H1 (cell line): ENCODE data around the gene PRR16. TPM values are rescaled to one million over a fixed set of nuclear protein-coding genes. Genes with fewer than 3 reads are reported as not detected.

Experiments used
- CBX5 ChIP-seq: fragments of 300-800, 300-1000 bp; sonication (generic); IDR thresholded peaks from 2 replicates; pipeline ENCODE4 v1.7.1; 2016; ENCODE audit warnings: antibody characterized with exemption, low read length, low read depth
- CREB1 ChIP-seq: IDR thresholded peaks from 2 replicates; pipeline ENCODE4 v1.6.1; 2012; ENCODE audit warnings: inconsistent platforms
- EP300 ChIP-seq, 2 experiments: IDR thresholded peaks; 1 replicate in 1 of 2; 2 replicates in 1 of 2; pipeline ENCODE4 v1.6.1; 2011 to 2012; ENCODE audit warnings: low read depth in 2 of 2, low read length in 2 of 2, mild to moderate bottlenecking in 2 of 2, borderline replicate concordance in 1 of 2, inconsistent platforms in 1 of 2, moderate library complexity in 1 of 2
- EZH2 ChIP-seq: fragments of 200-600 bp; sonication (generic); IDR thresholded peaks from 2 replicates; pipeline ENCODE4 v1.7.1; 2012; ENCODE audit warnings: low read depth, mild to moderate bottlenecking, moderate library complexity, low read length, inconsistent platforms; ENCODE audit not compliant: severe bottlenecking
- KDM1A ChIP-seq: fragments of 200-600, 300-600 bp; sonication (generic); IDR thresholded peaks from 2 replicates; pipeline ENCODE4 v1.7.1; 2016; ENCODE audit warnings: mild to moderate bottlenecking, low read length, borderline replicate concordance
- polyA plus RNA-seq, 7 experiments: library from polyadenylated mRNA; depleted of rRNA in 3 of 7; stranded (reverse) in 5 of 7; unstranded in 2 of 7; fragments of >200 nt in 5 of 7; fragments of 200-250 nt in 2 of 7; gene quantifications; 1 replicate in 5 of 7; 2 replicates in 1 of 7; 4 replicates in 1 of 7; pipeline versions ENCODE4 v1.2.1 to v1.2.3, GENCODE V29; 2011 to 2013; ENCODE audit warnings: missing spikeins in 2 of 7, mixed read lengths in 2 of 7
- total RNA-seq: library from RNA; stranded (reverse); fragmentation: NEBNext Ultra II Directional; extraction: Animal tissue kit (Norgen Biotek cat#: 25700); gene quantifications from 2 replicates; pipeline ENCODE4 v1.2.1, GENCODE V29; 2021

Gene PRR16
- total and polyA plus RNA-seq, 2 of the 8 experiments (the other 6 are each of a cell fraction or from before 2014, with no cell fraction given), result 0.73 to 1.6 TPM

DNA sequence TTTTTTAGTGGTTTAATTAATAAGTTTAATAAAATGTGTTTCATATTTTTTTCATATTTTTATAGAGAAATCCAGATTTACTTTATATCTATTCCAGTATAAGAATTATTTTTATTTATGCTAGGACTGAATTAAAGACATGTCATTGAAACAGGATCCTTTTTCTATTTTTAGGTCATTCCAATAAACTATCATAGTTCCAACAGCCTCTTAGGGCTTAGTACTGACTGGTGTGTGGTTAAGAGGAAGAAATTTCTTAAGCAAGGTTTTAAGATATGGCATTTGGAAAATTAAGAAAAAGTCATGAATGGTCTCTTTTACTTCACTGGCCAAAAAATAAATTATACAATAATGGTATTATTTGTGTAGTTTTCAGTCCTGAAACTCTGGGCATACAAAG lies 31.2 kb upstream of the PRR16 start (continued):
- TF ChIP-seq EP300 (IDR thresholded peaks at IDR 0.05; ENCODE audit: borderline replicate concordance in 1 of 2, low read depth in 2 of 2, low read length in 2 of 2) (no peak), EZH2 (no peak), CREB1 (no peak), CBX5 (no peak), KDM1A (no peak)
